CD4-positive, alpha-beta T cell treated with Interleukin-2 at 100 ng/mL for 4 hours (primary cell): ENCODE results near the gene INSL4.

Experiments
- DNase-seq: peaks from one replicate; pipeline ENCODE4 v3.0.0-alpha.2; 2020; ENCODE audit warnings: low spot score

The INSL4 gene

GRCh38 chr9:5231212-5231611 lies at the start of gene INSL4:
TSS of gene INSL4 (plus strand) at chr9:5231419. CDS start at chr9:5231524, 105 bp downstream.
- DNase-seq, result no peak

GRCh38 chr9:5184776-5185175 lies 46.4 kb upstream of the INSL4 start:
- DNase-seq, result no peak

- no peak for DNase-seq
Measured at GRCh38 chr9:5185220-5185840, 45.9 kb upstream of the INSL4 start, which contains the start of gene INSL6. TSS of gene INSL6 (minus strand) at chr9:5185639. CDS start at chr9:5185602, 37 bp downstream.

- peak; percentile 75 for DNase-seq
Measured at GRCh38 chr9:5186416-5187169, 44.6 kb upstream of the INSL4 start.

GRCh38 chr9:5188060-5188984 lies 42.9 kb upstream of the INSL4 start:
- DNase-seq, result no peak

GRCh38 chr9:5191985-5192384 lies 39.2 kb upstream of the INSL4 start:
- no peak for DNase-seq

- DNase-seq, result no peak
Measured at GRCh38 chr9:5193345-5193744, 37.9 kb upstream of the INSL4 start.

- DNase-seq, result no peak
Measured at GRCh38 chr9:5195463-5195862, 35.8 kb upstream of the INSL4 start.

- DNase-seq, result no peak
Measured at GRCh38 chr9:5205071-5205470, 26.1 kb upstream of the INSL4 start.

- no peak for DNase-seq
Measured at GRCh38 chr9:5230554-5230953, 665 bp upstream of the INSL4 start.

- peak; percentile 7 for DNase-seq
Measured at GRCh38 chr9:5263351-5264218, 32.4 kb downstream of the INSL4 start.

GRCh38 chr9:5264219-5264595 lies 33.0 kb downstream of the INSL4 start:
- DNase-seq, result no peak

- no peak for DNase-seq
Measured at GRCh38 chr9:5265939-5266338, 34.7 kb downstream of the INSL4 start.

- DNase-seq, result no peak
Measured at GRCh38 chr9:5269249-5269715, 38.1 kb downstream of the INSL4 start.

- no peak for DNase-seq
Measured at GRCh38 chr9:5274770-5275169, 43.6 kb downstream of the INSL4 start.

- no peak for DNase-seq
Measured at GRCh38 chr9:5278486-5278885, 47.3 kb downstream of the INSL4 start.
